ENCODE results near the gene UGT1A5.

Gene UGT1A5

DNA sequence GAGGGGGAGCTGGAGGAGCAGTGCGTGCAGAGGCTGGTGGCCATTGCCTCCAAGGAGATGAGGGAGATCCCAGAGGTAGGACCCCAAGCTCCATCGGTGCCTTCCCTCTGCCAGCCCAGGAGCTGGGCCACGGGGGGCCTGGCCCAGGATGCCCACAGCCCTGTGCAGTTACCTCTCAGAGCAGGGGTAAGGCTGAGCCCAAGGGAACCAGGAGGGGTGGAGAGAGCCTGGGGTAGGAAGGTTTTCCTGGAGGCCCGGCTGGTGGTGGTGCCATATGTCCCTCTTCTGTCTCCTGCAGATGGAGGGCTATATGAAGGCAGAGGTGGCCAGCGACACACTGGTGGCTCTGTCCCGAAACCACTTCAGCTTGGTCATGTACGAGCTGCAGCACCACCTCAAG, 76.8 kb downstream of the UGT1A5 start:
- DNase-seq (ENCODE audit: low read depth) = no peak

DNA sequence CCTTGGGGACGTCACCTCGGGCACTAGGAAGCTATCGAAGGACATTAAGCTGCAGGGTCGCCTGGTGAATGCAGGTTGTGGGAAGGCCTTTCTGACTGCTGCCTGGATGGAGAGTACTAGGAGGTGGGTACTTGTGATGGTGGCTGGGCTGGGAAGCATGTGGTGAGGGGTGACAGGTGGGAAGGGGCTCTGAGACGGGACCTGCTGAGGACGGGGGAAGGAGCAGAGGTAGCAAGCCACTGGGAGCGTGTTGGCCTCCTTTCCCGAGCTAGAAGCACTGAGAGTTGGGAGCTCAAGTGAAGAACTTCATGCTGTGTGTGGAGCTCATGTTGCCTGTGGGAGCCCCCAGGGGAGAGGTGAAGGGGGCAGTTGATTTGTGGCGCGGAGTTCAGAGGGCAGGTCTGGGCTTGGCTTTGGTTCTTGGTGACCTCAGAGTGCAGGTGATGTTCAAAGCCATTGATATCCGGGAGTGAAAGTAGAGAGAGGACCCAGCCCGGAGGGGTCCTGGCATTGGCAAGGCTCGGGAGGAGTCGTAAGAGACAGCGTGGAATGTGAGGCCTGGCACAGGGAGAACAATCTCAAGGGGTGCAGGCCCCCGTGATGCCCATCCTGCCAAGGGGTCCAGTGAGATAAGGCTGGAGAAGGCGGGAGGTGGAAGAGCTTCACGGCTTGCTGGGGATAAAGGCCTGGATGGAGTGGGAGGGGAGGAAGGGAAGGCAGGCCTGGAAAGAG, 78.6 kb downstream of the UGT1A5 start:
- no peak for DNase-seq (ENCODE audit: low read depth)

DNA sequence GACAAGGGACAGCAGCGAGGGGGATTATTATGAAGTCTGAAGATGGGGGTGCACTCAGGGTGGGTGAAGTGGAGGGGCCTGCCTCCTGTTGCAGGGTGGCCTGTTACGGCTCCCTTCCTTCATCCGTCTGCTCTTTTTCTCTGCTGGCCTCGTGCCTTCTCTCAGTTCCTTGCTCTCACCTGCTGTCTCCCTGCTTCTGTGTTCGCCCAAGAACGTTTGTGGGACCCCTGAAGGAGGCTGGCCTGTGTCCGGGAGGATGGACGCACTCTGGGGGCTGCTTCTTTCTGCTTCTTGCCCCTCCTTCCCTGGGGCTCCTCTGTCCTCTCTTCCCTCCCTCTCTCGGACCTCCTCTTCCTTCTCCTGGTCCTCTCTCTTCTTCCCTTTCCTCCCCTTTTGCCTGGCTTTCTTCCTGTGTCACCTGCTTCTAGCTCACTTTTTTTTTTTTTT, 79.2 kb downstream of the UGT1A5 start:
- DNase-seq (ENCODE audit: low read depth) = no peak

DNA sequence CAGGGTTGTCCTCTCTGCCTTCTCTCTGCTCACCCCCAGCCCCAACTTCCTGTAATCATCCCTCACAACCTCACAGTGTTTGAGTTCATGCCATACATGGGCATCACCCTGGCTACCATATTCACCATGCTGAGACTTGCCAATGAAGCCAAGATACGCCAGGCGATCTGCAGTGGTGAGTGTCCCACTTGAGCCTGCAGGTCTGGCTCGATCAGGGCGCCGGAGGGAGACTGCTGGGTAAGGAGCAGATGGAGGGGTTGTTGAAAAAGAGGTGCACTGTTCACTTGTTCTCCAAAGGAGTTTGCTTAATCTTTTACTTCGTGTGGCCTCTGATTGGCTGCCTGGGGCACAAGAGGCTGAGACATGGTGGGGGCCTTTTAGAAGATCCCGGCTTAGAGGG, 80.0 kb downstream of the UGT1A5 start:
- no peak for DNase-seq (ENCODE audit: low read depth)

DNA sequence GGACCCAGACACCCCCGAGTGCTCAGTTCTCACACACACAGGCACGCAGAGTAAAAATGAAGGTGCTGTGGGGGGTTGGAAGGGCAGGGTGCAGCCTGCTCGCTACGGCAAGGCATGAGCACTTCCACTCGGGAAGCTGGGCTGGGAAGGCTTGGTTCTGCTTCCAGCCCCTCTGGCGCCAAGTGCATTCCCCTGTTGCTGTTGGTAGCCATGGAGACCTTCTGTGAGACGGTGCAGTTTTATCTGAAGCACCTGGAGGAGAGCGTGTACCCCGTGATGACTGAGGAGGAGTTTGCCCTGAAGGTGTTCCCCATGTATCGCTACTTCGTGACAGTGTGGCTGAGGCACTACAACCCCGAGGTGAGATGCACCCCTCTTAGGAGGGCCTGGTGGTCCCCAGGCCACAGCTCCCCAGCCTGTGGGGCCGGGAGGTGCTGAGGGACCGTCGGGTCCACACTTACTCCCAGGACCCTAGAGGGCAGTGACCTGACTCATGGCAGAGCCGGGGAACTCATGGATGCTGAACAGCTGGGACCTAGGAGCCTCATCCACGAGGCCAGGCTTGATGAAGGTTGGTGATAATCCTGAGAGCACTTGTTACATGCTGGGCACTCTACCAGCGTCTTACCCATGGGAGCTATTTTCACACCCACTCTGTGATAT, 80.9 kb downstream of the UGT1A5 start:
- no peak for DNase-seq (ENCODE audit: low read depth)

DNA sequence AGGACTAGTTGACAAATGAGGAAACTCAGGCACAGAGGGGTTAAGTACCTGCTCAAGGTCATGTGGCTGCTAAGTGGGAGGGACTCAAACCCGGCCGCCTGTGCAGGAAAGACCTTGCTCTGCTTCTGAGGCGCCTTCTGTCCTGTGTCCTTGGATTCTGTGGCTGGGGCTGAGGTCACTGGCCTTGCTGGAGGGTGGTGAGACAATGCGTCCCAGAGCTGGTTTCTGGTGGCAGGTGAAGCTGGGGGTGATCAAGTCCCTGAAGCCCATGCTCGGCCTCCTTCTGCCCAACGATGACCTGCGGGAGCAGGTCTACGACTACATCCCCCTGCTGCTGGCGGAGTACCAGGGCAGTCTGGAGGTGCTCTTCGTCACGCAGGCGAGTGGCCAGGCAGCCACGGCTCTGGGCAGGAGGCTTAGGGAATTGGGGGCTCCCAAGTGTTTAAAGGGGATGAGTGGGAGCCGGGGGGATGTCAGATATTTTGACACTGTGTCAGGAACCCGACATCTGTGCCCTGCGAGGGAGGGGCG, 81.5 kb downstream of the UGT1A5 start:
- no peak for DNase-seq (ENCODE audit: low read depth)

DNA sequence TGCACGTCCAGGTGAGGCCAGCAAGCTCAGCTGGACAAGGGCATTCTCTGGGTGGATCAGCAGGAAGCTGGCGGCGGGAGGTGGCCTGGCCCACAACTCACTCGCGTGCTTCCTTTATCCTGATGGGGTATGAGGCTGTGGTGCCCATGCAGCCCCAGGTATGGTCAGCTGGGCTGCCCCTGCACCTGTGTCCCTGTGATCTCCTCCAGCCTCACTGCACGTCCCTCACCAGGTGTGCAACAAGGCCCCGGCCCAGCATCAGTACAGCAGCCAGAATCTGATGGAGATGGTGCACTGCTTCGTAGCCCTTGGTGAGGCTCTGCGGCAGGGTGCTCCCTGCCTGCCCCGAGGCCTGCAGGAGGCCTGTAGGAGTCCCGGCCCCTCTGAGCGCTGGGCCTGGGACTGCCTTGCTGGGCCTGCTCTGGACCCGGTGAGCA, 83.0 kb downstream of the UGT1A5 start:
- DNase-seq (ENCODE audit: low read depth) = no peak

DNA sequence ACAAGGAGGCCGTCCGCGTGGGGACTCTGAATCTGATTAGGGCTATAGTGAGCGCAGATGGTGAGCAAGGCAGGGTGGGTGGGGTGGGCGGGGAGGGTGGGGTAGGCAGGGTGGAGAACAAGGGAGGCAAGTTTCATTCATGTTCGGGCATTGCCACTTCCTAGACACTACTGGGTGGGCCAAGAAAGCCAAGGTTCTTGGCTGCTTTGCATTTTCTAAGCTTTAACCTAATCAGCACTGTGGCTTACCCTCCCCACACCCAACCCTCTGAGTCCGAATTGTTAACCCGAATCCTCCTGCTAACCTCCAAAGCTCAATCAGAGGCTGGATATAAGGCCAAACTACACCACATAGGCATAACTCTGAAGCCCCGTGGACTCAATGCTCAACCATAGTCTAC, 83.5 kb downstream of the UGT1A5 start:
- DNase-seq (ENCODE audit: low read depth) = no peak

DNA sequence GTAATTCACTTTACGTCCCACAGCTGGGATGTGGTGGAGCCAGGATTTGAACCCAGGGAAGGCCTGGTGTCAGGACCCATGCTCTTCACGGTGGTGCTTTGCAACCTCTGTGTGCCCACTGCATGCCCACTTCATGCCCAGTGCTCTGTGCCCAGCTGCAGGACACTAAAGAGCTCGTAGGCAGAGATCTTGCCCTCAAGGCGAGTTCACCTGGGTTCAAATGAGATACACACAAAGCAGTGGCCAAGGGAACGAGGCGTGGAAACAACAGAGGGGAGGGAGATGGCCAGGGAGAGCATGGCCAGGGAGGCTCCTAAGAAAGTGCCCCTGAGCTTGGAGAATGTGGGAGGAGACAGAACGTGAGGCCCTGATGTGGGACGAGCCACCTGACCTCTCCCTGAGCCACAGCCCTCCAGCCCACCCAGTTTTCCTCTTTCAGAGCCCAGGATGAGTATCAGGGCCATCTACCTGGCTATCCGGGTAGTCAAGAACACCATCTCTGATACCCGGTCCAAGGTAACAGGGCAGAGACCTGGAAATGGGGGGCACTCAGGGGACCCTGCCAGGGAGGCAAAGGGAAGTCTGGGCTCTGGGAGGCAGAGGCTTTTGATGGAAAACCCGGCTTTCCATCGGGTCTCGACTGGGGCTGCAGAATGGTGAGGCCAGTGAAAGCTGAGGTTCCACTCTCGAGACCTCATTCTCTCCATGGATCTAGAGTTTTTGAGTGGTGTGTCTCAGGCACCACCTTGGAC, 85.8 kb downstream of the UGT1A5 start:
- DNase-seq (ENCODE audit: low read depth) = no peak

DNA sequence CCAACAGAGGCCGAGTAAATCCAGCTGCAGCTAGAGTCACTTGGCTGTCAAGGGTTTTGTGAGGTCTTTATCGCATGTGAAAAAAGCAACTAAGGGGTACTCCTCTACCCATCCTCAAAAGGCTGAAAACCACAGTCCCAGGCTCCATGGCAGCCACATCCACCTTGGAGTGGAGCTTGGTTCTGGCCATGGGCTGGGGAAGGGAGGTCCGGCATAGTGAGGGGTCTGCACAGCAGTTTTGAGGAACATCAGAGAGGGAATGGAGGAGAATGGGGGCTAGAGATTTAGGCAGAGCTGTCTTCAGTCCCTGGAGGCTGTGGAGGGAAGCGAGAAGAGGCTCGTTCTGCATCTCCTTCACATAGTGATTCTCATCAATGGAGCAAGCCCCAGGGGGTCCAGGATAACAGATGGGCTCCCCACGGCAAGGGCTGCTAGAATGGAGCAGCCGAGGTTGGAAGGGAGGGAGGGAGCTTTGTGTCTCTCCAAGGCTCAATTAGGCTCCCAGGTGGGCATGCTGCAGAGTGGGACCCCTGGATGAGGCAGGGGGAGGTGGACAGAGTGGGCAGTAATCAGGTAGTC, 86.5 kb downstream of the UGT1A5 start:
- no peak for DNase-seq (ENCODE audit: low read depth)

DNA sequence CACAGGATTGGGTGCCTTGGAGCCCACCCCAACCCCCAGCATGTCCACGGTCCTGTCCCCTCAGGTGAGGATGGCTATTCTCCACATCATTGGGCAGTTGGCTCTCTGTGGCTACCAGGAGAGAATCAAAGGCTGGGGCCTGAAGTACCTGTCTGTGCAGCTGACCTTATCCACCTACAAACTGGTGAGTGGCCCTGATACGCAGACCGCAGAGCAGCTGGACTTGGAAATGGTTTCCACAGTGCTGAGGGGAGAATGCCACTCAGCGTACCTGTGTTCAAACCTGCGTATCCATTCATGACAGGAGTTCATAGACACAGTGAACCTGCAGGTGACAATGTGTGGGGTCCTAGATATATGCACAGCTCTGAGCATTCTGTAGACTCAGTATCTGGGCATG, 87.0 kb downstream of the UGT1A5 start:
- DNase-seq (ENCODE audit: low read depth) = no peak

DNA sequence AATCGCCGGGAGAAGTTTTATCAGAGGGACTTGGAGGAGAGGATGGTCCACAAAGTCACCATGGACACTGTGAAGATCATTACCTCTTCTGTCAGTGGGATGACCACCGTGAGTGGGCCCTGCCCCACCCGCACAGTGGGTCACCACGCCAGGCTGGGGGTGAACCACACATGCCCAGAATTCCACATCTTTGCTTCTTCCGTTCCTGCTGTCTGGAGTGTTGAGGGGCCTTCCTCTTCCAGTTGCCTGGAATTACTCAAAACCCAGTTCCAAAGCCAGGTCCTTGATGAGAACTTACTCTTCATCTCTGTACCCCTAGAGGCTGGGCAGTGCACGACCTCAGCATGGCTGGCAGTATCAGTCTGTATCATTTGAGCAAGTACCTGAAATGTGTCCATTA, 87.5 kb downstream of the UGT1A5 start:
- DNase-seq (ENCODE audit: low read depth) = no peak

DNA sequence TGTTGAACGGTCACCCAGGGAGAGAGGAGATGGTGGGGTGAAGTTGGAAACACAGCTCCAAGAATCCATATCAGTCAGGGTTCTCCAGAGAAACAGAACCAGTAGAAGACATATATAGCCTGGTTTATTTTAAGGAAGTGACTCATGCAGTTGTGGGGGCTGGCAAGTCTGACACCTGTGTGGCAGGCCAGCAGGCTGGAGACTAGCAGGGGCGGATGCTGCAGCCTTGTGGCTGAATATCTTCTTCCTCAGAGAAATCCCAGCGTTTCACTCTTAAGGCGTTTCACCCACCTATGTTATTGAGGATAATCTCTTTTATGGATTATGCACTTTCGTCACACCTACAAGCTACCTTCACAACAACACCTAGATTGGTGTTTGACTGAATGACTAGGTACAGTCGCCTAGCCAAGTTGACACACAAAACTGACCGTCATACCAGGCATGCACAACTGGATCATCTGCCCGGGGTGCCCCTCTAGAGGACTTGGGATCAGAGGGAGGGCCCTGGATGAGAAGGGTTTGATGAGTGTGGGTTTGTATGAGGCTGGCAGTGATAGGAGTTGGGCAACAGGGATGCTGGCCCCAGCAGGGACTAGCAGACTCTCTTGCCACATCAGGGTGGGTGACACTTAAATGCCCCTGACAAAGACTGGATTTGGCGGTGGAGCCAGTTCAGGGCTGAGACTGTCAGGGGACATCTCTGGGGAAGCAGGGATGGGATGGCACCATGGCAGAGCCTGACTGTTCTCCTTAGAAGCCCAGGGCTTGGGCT, 88.8 kb downstream of the UGT1A5 start:
- DNase-seq (ENCODE audit: low read depth) = no peak

DNA sequence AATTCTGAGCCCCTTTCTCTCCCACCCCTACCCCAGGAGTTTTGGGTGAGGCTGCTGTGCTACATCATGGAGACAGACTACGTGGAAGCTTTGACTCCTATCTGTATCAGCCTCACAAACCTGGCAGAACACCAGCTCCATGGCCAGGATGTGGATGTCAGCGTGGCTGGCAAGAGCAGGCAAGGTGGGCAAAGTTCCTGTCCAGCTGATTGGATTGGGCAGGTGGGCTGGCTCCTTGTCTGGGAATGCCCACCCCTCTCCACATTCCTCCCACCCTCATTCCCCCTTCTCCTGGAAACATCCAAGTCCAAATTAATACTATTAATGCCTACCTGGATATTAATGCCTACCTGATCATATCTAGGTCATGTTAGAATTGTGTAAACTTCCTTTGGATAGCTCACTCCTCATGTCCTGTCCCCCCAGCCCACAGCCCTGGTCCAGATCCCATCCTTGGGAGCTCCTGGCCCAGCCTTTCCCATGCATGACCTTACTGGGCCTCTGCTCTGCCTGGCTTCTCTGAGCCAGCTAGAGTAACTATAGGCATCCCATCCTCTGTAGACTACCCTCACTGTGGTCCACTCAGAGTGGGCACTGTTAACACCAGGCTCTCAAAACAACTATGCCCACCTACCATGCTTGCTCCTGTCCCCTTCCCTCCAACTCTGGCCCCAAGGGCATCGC, 89.6 kb downstream of the UGT1A5 start:
- no peak for DNase-seq (ENCODE audit: low read depth)

DNA sequence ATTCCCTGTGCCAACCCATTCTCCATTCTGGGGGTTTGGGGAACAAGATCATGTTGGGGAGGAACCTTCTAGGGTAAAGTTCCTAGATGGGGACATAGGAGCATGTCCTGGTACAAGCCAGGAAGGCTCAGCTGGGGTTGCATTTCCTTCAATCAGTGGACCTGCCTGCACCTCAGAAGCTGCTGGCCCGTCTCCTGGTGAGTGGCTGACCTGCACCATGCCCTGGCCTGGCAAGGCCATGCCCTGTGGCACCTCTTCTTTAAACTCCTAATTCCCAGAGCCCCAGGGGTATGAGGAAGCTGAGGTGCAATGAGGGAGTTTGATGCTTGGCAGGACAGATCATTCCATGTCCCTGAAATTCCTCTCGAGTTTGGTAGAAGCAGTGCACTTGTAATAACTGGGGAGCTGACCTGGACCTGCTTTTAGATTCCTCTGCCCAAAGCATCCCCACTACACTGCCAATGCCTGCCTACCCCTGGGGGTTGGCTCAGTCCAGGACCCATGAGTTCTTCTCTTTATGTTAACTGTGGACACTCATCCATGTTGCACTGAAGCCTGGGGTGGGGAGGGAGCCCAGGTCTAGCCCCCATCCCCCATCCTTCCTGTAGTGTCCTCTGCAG, 90.7 kb downstream of the UGT1A5 start:
- DNase-seq (ENCODE audit: low read depth) = no peak

DNA sequence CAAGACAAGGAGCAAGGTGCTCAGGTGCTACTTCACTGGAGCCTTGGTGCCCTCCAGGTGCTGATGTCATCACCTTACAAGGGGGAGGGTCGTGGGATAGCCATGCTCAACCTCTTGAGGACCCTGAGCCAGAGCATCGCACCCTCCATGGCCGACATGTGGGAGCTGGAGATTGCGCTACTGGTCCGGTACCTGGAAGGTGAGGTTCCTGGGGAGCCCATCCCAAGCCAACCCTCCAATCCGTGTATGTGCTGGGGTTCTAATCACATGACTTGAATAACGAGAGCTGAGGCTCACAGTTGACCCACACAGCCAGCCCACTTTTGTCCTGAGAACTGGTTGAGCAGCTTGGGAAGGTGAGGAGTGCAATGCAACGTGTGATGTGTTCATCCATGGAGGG, 91.3 kb downstream of the UGT1A5 start:
- no peak for DNase-seq (ENCODE audit: low read depth)

DNA sequence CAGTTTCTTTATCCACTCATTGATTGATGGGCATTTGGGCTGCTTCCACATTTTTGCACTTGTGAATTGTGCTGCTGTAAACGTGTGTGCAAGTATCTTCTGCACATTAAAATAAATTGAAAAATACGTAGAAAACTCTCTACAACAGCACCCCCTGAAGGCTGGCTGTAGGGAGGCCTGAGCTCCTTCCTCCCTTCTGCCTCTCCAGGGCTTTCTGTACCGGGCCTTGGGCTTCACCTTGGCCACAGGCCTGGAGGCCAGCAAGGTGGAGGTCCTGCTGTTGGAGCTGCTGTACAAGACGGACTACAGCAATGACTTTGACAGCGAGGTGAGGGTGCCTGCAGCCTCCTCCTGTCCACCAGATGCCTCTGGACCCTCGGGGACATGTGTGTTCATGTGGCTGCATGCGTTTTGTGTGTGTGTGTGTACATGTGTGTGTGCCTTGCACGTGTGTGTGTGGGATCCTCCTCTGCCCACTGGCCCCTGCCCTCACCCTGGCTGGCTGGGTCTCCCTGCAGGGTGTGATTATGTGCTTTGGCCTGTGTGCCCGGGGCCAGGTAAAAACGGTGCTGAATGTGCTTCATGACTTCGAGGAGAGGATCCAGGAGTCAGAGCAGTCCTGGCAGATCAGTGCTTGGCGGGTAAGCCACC, 94.6 kb downstream of the UGT1A5 start:
- DNase-seq (ENCODE audit: low read depth) = no peak

DNA sequence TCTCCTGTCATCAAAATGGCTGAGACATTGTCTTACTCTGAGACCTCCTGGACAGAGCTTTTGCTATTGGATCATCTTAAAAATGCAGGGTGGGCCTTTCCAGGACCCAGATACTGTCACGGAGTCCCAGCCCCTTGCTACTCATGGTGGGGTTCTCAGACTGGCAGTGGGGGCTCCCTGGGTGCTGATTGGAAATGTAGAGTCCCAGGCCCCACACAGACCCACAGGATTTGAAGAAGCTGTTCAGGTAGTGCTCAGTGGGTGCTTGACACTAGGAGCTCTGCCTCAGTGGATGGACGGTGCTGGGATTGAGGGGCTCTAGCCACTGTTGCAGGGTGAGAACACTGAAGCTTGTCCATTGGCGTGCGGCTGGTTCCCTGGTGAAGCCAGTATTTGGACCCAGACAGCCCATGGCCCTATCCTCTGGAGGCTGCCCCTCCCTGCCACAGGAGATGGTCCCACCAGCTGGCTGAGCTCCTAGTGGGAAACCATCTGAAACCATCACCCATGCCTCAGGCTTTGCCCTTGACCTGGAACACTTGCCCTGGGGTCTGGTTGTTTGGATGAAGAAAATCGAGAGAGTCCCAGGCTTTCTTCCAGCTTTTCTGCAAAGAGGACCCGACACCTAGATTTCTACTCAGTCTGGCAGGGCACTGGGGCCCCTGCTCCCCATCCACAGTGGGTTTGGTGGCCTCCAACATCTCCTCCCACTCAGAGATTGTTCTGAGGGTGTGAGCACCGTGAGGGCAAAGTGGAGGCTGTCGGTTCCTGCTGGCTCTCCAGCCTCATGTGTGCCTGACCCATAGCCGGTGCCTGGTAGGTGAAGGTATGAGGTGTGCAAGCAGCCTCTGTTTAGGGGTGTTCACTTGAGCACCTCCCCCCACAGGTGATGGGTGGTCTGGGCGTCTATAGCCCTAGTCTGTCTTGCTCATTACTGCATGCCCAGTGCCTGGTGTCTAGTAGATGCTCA, 95.5 kb downstream of the UGT1A5 start:
- no peak for DNase-seq (ENCODE audit: low read depth)

DNA sequence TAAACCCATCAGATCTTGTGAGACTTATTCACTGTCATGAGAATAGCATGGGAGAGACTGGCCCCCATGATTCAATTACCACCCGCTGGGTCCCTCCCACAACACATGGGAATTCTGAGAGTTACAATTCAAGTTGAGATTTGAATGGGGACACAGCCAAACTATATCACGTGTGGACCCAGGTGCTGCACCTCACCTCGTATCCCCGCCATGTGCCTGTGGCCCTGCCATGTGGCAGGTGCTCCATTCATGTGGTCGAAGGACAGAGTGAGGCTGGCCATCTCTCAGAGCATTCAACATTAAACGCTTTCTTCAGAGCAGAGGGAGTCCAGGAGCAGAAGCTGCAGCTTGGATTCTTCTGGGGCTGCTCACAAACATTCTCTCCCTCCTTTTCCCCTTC, 97.7 kb downstream of the UGT1A5 start:
- DNase-seq (ENCODE audit: low read depth) = no peak
